Heart right ventricle (tissue), 16 donors: ENCODE measurements around the gene ERRFI1. TPM values are rescaled to one million over a fixed set of nuclear protein-coding genes. Genes with fewer than 3 reads are reported as not detected.

ENCODE experiments used
- ATAC-seq, 8 donors: fragments of 200-7000 bp; cut with Tn5 transposase; one replicate each; pipeline ENCODE4 v1.9.1; 2020; ENCODE audit warnings: mild to moderate bottlenecking in 8 of 8, moderate library complexity in 8 of 8, moderate number of reproducible peaks in 1 of 8
- DNase-seq, 2 donors: peaks; one replicate each; pipeline ENCODE4 v3.0.0-alpha.2; 2020
- H3K27ac ChIP-seq, 10 donors: fragments of 200-600 bp; sonication (generic) in 2 of 10; one replicate each; pipeline versions ENCODE4 v1.5.0 to v1.8.0; 2020 to 2022; ENCODE audit warnings: mild to moderate bottlenecking in 3 of 10
- H3K27me3 ChIP-seq, 7 donors: fragments of 200-600 bp; one replicate each; pipeline ENCODE4 v1.8.0; 2021 to 2022; ENCODE audit warnings: mild to moderate bottlenecking in 2 of 7
- H3K36me3 ChIP-seq, 9 donors: fragments of 200-600 bp; sonication (generic) in 1 of 9; one replicate each; pipeline versions ENCODE4 v1.5.0 to v1.8.0; 2020 to 2022; ENCODE audit warnings: mild to moderate bottlenecking in 2 of 9
- H3K4me1 ChIP-seq, 9 donors: fragments of 200-600 bp; sonication (generic) in 1 of 9; one replicate each; pipeline versions ENCODE4 v1.5.0 to v1.8.0; 2020 to 2022; ENCODE audit warnings: mild to moderate bottlenecking in 4 of 9
- H3K4me3 ChIP-seq, 10 donors: fragments of 200-600 bp; sonication (generic) in 2 of 10; one replicate each; pipeline versions ENCODE4 v1.5.0 to v1.8.0; 2020 to 2022; ENCODE audit warnings: mild to moderate bottlenecking in 7 of 10, moderate library complexity in 2 of 10
- H3K9me3 ChIP-seq, 11 donors: fragments of 200-600 bp in 10 of 11; sonication (generic) in 2 of 11; one replicate each; pipeline versions ENCODE4 v1.5.0 to v1.8.0; 2013 to 2022; ENCODE audit warnings: mild to moderate bottlenecking in 2 of 11, control low read depth in 1 of 11, moderate library complexity in 1 of 11
- CTCF ChIP-seq, 9 donors: fragments of 200-600 bp; sonication (generic) in 2 of 9; IDR thresholded peaks; one replicate each; pipeline versions ENCODE4 v1.5.0 to v1.8.0; 2021 to 2022; ENCODE audit warnings: antibody characterized with exemption in 9 of 9, mild to moderate bottlenecking in 5 of 9, moderate library complexity in 1 of 9
- WGBS, 2 donors: extraction: QIAGEN DNeasy Blood & Tissue Kit; methylation state at CpG; one replicate each; pipeline ENCODE4 v1.1.7; 2013; ENCODE audit warnings: inconsistent platforms in 1 of 2; 5-methylcytosine and 5-hydroxymethylcytosine counted together
- intact Hi-C, 10 donors: fragments of 100-400 bp; cut with DNase I; formaldehyde crosslinking; loops; one replicate each; pipeline versions ENCODE4 v1.11.1 to v1.14.2; 2022
- polyA plus RNA-seq, 2 donors: library from polyadenylated mRNA; stranded (reverse); fragments of 200-250 nt; gene quantifications; one replicate each; pipeline ENCODE4 v1.2.3, GENCODE V29; 2013
- total RNA-seq, 10 donors: library from RNA; stranded (reverse); fragmentation: NEBNext Ultra II Directional in 3 of 10; extraction: Animal tissue kit (Norgen Biotek cat#: 25700) in 3 of 10; gene quantifications; one replicate each; pipeline versions ENCODE4 v1.2.1 to v1.2.4, GENCODE V29; 2021 to 2023
- donor health status: Arrhythmogenic right ventricular cardiomyopathy.
- donor health status: ischemic (EF 13 %, LVEDD 7.1; RV severe dilation, severe dysfunction).
- donor health status: healthy with polysubstance abuse.
- donor health status: DM: no; HTN: yes; CAD: no.
- donor health status: DM: no; HTN: no; CAD: no.
- donor health status: ischemic (EF 25% LVEDD 6.9; RV normal size, moderate dysfunction).
- donor health status: ischemic (EF 25% LVEDD 5.7; RV mildly dilated, moderate dysfunction).
- donor health status: healthy.
- donor health status: DM: yes; HTN: yes; CAD: no.
- donor health status: Ischemic cardiomyopathy.
- donor health status: ischemic (EF 35%, LVEDD 5.7; RV mildly dilated, moderate dysfunction).
- donor health status: nonischemic (EF 11% LVEDD 7.7; RV severe dilation, severe dysfunction).
- donor health status: DM: yes; HTN: yes; CAD: no.
- donor health status: PGD.
- donor health status: ischemic (EF 29% LVEDD 5.4; RV normal size, mild dysfunction).
- donor health status: nonischemic (EF 23%, LVEDD 6.1; RV moderate dilation, normal function).

ERRFI1 gene
- total and polyA plus RNA-seq, 12 donors = 5.8 to 17.5 (median 10.0) TPM

DNA sequence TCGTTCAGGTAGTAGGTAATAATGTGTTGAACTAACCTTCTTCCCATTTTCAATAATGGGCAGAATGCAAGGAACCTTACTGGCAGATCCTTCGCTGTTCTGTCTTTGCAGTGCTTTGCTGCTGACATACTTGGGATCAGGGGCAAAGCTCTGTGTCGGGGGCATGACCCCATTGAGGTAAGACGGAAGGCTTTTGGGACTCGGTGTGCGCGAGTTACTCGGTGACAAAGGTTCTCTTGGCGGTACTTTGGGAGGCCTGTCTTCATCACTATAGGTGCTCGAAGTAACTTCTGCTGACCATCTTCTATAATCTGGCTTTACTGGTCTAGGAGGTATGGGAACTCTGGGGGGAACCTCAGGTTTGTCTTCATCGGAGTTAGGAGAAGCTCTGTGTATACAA is 12.7 kb downstream of the ERRFI1 start:
- peaks cover 0 to 51% (median 7%) of the 10 kb centered on the region in 9 donors for H3K36me3 ChIP-seq
- DNase-seq = no peak
- intact Hi-C loops = loop anchor here in 4 of 10 donors (10.0 kb wide), 1 partner anchor 331 kb away; no protein-coding TSS in a partner anchor
- no peak overlapping the region for H3K27ac ChIP-seq
- WGBS, 2 donors = 93 to 95% methylated on average over 11 of the region's 11 CpGs
- H3K4me3 ChIP-seq = no peak overlapping the region
- peaks cover 8 to 40% (median 33%) of the 10 kb centered on the region in 9 donors for H3K4me1 ChIP-seq
- peaks cover 0 to 6% (median 0%) of the 10 kb centered on the region in 7 donors for H3K27me3 ChIP-seq
- ATAC-seq = no peak
- no peak for TF ChIP-seq CTCF (IDR thresholded peaks at IDR 0.05)
- no peaks in the 10 kb centered on the region for H3K9me3 ChIP-seq

DNA sequence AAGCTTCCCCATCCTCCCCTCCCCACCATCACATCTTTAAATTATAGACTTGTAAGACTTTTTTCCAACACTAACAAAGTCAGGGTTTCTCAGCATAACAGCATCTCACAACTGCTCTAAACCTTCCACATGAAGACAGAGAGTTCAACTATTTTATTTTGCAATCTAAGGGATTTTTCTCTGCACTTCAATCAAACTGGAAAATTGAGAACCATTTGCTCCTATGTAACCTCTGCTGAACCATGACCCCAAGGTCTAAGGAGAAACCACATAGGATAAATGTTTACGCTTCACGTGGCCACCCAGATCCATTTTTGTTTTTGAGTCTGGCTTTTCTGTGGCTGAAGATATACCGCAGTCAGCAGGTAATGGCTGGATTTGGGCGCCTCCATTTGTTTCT is 13.2 kb downstream of the ERRFI1 start:
- DNase-seq (no peak), ATAC-seq (no peak)
- WGBS, 2 donors = 96 to 99% methylated on average over 4 of the region's 4 CpGs
- Histone ChIP-seq H3K4me3 (no peak overlapping the region), H3K27ac (no peak overlapping the region), H3K9me3 (no peaks in the 10 kb centered on the region), H3K36me3 (peaks cover 0 to 51% (median 7%) of the 10 kb centered on the region in 9 donors), H3K27me3 (peaks cover 0 to 6% (median 0%) of the 10 kb centered on the region in 7 donors), H3K4me1 (peaks cover 8 to 36% (median 30%) of the 10 kb centered on the region in 9 donors)
- TF ChIP-seq CTCF (IDR thresholded peaks at IDR 0.05) = no peak
- intact Hi-C loops = loop anchor here in 4 of 10 donors (10.0 kb wide), 1 partner anchor 332 kb away; no protein-coding TSS in a partner anchor

- intact Hi-C loops = loop anchor here in 4 of 10 donors (10.0 kb wide), 1 partner anchor 333 kb away; no protein-coding TSS in a partner anchor
- peaks cover 0 to 51% (median 7%) of the 10 kb centered on the region in 9 donors for H3K36me3 ChIP-seq
- H3K27ac ChIP-seq = no peak overlapping the region
- ATAC-seq (no peak), DNase-seq (no peak)
- H3K4me1 ChIP-seq = peaks cover 8 to 28% (median 24%) of the 10 kb centered on the region in 9 donors
- H3K4me3 ChIP-seq = no peak overlapping the region
- H3K9me3 ChIP-seq = no peaks in the 10 kb centered on the region
- TF ChIP-seq CTCF (IDR thresholded peaks at IDR 0.05) = no peak
- H3K27me3 ChIP-seq = peaks cover 0 to 6% (median 0%) of the 10 kb centered on the region in 7 donors
- WGBS, 2 donors = 90% methylated on average over 7 of the region's 7 CpGs
These were observed 13.9 kb downstream of the ERRFI1 start for GRCh38 chr1:8011923-8012858.

DNA sequence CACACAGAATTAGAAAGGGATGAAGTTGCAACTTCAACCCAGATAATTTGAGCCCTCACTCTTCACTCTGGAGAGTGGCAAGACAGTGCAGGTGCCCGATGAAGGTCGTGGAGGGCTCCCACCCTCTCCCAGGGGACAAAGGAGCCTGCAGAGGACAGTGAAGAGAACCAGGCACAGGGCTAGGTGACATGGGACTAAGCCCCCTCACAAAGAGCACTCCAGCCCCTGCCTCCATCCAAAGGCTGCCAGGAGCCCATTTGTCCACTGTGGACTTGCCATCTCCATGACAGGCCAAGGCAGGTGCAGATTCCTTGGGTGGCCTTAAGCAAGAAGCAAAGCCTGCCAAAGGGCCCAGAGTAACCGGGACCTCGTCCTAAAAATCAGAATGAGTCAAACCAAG is 15.1 kb downstream of the ERRFI1 start:
- H3K4me1 ChIP-seq = peaks cover 8 to 17% (median 14%) of the 10 kb centered on the region in 9 donors
- peaks cover 0 to 51% (median 7%) of the 10 kb centered on the region in 9 donors for H3K36me3 ChIP-seq

More for the DNA sequence above, 15.1 kb downstream of the ERRFI1 start:
- Histone ChIP-seq H3K9me3 (no peaks in the 10 kb centered on the region), H3K27me3 (peaks cover 0 to 3% (median 0%) of the 10 kb centered on the region in 7 donors), H3K27ac (no peak overlapping the region), H3K4me3 (no peak overlapping the region)
- intact Hi-C loops = loop anchor here in 4 of 10 donors (10.0 kb wide), 1 partner anchor 334 kb away; no protein-coding TSS in a partner anchor
- no peak for DNase-seq
- 82 to 93% methylated on average over 4 of the region's 4 CpGs for WGBS, 2 donors
- no peak for ATAC-seq
- no peak for TF ChIP-seq CTCF (IDR thresholded peaks at IDR 0.05)
